Stimulated activated CD4-positive, alpha-beta T cell treated with anti-CD3 and anti-CD28 coated beads, TNF-alpha, amount 100 ng/mL, for 24 hours (primary cell): ENCODE results near the gene HLTF.
"Not testable (repeated sequence)": the region's sequence is repeated elsewhere in the genome, so short reads cannot be mapped to it uniquely, and the experiment has no call there.

Source experiments
- DNase-seq, 3 experiments: peaks; one replicate each; pipeline ENCODE4 v3.0.0-alpha.2; 2020; ENCODE audit warnings: low read depth in 3 of 3

The HLTF gene, protein sequence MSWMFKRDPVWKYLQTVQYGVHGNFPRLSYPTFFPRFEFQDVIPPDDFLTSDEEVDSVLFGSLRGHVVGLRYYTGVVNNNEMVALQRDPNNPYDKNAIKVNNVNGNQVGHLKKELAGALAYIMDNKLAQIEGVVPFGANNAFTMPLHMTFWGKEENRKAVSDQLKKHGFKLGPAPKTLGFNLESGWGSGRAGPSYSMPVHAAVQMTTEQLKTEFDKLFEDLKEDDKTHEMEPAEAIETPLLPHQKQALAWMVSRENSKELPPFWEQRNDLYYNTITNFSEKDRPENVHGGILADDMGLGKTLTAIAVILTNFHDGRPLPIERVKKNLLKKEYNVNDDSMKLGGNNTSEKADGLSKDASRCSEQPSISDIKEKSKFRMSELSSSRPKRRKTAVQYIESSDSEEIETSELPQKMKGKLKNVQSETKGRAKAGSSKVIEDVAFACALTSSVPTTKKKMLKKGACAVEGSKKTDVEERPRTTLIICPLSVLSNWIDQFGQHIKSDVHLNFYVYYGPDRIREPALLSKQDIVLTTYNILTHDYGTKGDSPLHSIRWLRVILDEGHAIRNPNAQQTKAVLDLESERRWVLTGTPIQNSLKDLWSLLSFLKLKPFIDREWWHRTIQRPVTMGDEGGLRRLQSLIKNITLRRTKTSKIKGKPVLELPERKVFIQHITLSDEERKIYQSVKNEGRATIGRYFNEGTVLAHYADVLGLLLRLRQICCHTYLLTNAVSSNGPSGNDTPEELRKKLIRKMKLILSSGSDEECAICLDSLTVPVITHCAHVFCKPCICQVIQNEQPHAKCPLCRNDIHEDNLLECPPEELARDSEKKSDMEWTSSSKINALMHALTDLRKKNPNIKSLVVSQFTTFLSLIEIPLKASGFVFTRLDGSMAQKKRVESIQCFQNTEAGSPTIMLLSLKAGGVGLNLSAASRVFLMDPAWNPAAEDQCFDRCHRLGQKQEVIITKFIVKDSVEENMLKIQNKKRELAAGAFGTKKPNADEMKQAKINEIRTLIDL

DNA sequence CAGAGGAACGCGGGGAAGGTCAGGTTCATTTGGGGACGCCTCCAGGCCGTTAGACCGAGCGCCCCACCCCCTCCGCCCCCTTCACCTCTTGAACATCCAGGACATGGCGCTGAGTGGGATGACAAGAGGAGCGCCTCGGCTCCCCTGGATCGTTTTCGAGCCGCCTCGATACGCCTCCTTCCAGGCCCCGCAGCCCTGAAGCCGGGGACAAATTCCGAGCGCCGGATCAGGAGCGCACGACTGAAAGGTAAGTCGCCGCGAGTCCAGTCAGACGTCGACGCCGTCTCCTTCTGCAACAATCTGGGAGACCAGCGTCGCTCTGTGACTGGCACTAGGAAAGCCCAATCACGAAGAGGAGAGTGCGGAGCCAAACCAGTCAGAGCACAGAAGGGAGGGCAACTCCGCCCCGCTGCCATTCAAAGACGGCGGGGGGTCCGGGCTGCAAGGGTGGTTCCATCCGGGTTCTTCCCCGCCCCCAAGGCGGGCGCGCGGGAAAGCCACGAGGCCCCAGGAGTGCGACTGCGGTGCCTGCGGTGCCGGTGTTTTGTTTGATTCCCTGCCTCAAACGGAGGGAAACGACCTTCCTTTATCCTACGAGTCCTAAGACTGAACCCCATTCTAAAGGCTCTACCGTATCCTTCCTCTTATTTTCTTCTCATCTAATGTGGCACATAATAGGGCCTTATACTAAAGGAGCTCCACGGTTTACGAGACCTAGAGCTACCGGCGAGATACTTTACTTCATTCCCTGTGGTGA is at the start of gene HLTF:
Gene HLTF, minus strand, starts transcription at position 302 of the 757 bp plus-strand sequence. Its CDS starts 197 bp downstream, at position 105.
- DNase-seq = peak; percentile 77 to 87 (median 81)

GRCh38 chr3:149134575-149134974 is 48.2 kb upstream of the HLTF start:
- no peak for DNase-seq

GRCh38 chr3:149131589-149131988 is 45.3 kb upstream of the HLTF start:
- no peak for DNase-seq

DNA sequence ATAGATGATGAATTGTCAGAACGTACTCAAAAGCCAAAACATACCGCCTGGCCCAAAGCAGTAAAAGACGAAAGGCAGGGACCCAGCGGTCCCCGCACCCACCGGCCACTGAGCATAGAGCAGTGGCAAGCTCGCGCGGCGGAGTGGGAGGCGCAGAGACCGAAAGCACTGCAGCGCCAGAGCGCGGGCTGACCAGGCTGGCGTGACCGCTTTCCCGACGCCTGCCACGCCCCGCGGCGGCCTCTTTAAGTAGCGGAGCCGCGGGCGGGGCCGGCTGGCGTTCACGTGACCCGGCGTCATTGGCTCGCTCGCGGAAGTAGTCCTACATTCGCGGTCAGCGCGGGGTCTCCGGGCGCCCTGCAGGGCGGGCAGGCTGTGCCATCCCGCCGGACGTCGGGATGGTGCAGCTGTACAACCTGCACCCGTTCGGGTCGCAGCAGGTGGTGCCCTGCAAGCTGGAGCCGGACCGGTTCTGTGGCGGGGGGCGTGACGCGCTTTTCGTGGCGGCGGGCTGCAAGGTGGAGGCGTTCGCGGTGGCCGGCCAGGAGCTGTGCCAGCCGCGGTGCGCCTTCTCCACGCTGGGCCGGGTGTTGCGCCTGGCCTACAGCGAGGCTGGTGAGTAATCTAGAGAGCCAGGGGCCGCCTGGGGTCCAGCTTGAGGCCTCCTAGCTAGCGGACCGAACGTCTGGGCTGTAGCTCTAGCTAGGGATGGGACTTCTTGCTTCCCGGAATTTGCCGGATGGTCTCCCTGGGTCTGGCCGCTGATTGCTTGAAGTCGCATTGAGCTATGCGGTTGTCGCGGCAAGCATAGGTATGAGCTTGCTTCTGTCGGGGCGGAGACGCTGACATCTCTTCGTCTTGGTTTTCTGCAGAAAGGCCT is 43.2 kb upstream of the HLTF start, which contains the start of gene HPS3:
Gene HPS3, plus strand, starts transcription at position 313 of the 880 bp plus-strand sequence. Its CDS starts 86 bp downstream, at position 399.
- peak; percentile 55 to 80 (median 56) for DNase-seq

DNA sequence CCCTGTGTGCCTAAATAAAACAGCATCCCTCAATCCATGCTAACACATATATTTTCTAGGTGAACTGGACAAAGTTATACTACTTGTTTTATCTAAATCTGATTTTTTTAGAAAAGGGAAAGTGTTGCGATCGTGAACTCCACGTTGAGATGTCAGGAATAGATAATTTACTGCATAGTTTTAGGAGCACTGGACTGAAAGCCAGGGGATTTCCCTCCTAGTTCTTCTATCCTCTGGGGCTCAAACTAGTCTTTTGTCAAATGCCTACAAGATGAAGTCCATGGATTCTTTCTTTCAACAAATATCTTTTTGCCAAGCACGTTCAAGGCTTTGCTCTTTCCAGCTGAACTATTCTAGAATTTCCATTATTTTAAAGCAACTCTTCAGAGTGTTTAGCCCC is 42.5 kb upstream of the HLTF start:
- DNase-seq = no peak

- no peak for DNase-seq
Observed at GRCh38 chr3:149122721-149123578, 36.6 kb upstream of the HLTF start.

DNA sequence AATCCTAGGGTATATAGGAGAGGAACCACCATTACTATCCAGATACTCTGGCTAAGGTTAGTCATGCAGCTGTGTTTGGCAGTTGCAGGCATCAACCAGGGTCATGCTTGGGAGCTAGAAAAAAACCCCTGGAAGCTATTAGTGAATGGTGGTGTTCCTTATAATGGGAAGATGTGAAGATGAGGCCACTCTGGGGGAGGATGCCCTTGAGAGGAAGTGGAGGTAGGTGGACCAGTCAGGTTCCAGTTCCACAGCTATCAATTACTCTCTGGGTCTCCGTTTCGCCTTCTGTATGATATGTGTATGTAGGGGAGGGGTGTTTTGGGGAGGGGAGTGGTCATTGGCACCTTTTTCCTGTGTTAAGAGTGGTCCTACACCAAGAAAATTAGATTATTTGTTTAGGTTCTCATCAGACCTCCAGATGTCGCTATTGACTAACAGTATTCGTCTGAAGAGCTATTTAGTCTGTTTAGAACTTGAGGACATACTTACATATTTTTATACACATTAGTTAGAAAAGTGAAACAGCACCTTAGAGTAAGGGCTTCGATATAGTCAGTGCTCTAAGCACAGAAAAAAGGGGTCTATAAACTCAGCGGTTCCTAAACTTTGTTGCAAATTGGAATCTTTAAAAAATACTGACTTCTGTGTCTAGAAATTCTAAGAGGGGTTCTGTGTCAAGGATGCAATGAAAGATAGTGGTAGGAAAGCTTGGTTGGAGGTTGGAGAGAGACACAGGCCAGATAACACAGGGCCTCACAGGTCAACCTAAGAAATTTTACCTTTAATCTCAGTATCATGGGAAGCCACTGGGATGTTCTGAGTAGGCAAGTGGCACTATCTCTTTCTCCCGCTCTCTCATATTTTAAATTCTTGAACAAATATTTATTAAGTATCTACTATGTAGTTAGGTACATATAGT is 34.0 kb upstream of the HLTF start:
- no peak for DNase-seq

DNA sequence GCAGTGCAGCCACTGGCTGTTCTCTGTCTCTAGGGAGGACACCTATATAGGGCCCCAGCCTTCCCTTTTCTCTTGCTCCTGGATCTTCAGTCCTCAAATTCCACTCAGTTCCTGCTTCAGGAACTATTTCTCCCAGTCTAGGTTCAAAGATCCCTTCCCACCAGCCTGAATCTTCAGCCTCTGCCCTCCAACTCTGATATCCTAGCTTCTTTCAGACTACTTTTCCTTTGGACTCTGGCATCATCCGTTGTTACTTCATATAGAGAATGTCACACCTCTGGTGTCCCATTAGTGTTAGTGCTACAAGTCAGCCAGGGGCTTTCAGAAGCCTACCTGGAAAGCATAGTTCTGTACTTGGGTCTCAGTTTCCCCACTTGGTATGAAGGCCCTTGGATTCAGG is 33.1 kb upstream of the HLTF start:
- DNase-seq = no peak

DNA sequence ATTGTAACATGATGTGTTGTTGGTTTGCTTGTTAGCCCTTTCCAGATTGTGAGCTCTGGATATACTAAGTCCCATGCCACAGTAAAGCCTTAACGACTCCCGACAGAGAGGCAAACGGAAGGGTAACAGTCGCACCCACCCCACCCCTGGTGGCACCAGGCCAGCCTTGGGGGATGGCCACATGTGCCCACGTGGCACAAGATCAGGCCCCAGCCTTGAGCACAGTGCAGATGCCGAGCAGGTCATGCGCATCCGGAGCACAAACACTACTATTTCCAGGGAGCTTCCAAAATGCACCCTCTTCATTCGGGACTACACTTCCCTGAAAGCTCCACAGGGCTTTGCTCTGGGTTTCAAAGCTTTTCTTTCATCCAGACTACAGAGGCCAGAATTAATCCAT is 32.4 kb upstream of the HLTF start:
- no peak for DNase-seq

- no peak for DNase-seq
Observed at GRCh38 chr3:149115114-149115513, 28.8 kb upstream of the HLTF start.

- DNase-seq = no peak
Observed at GRCh38 chr3:149114458-149114857, 28.1 kb upstream of the HLTF start.

- DNase-seq = no peak
Observed at GRCh38 chr3:149104484-149104883, 18.2 kb upstream of the HLTF start.

DNA sequence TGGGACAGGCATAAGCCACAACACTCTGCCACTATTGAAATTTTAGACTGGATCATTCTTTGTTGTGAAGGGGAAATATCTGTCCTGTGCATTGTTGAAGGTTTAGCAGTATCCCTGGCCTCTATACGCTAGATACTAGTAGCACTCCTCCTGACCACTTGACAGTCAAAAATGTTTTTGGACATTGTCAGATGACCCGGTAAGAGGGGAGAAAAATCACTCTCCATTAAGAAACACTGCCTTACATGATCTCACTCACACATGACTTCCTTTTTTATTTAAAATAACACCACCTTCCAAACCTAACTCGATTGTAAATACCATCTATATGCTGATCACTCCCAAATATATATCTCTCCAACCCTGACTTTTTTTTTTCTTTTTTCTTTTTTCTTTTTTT is 15.3 kb upstream of the HLTF start:
- DNase-seq = no peak

DNA sequence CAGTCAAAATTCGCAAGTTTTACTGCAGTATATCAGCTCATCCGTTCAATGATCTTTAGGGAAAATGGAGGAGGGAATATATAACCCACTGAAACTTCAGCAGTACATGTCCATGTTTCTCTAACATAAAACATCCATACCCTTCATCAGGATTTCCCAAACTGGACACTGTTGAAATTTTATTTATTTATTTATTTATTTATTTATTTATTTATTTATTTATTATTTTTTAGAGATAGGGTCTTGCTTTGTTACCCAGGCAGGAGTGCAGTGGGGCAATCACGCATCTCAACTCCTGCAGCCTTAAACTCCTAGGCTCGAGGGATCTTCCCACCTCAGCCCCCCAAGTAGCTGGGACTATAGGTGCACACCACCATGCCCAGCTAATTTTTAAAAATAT is 14.8 kb upstream of the HLTF start:
- DNase-seq = no peak

GRCh38 chr3:149097987-149098386 is 11.7 kb upstream of the HLTF start:
- DNase-seq = not testable (repeated sequence)

DNA sequence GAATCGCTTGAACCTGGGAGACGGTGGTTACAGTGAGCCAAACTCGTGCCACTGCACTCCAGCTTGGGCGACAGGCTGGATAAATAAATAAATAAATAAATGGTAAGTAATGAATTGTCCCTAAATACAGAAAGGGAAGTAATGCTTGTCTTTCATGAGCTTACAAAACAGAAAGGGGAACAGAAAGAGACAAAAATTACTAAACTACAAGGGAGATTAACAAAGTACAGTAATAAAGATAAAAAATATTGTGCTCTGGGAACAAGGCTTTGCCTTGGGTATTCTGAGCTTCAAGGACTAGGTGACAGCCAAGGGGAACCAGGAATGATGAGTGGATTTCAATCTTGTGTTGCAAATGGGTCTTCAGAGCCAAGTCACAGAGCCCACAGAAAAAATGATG is 9.2 kb upstream of the HLTF start:
- no peak for DNase-seq

GRCh38 chr3:149091983-149092382 is 5.7 kb upstream of the HLTF start:
- no peak for DNase-seq

- DNase-seq = no peak
Observed at GRCh38 chr3:149090907-149091306, 4.6 kb upstream of the HLTF start.

- DNase-seq = no peak
Observed at GRCh38 chr3:149090461-149090860, 4.1 kb upstream of the HLTF start.
